Gastrocnemius medialis (tissue), 4 donors: ENCODE results near the gene SLC36A2.

ENCODE experiments used
- CTCF ChIP-seq, 5 experiments: fragments of 450-650 bp in 3 of 5; fragments of 200-600 bp in 2 of 5; sonication (generic) in 2 of 5; IDR thresholded peaks in 4 of 5; conservative IDR thresholded peaks in 1 of 5; 1 replicate in 4 of 5; 2 replicates in 1 of 5; pipeline ENCODE4 v1.5.1; 2016 to 2019; ENCODE audit warnings: antibody characterized with exemption in 5 of 5, mild to moderate bottlenecking in 3 of 5, moderate library complexity in 3 of 5
- POLR2A ChIP-seq, 2 donors: fragments of 450-650 bp; IDR thresholded peaks; one replicate each; pipeline ENCODE4 v1.6.1; 2017; ENCODE audit warnings: antibody characterized with exemption in 2 of 2, mild to moderate bottlenecking in 2 of 2, moderate library complexity in 2 of 2

- TF ChIP-seq CTCF (IDR thresholded peaks at IDR 0.05 in 4 of 5, conservative IDR thresholded peaks at IDR 0.05 in 1 of 5) (no peak), POLR2A (IDR thresholded peaks at IDR 0.05) (no peak)
Measured at GRCh38 chr5:151303666-151304065, 43.7 kb downstream of the SLC36A2 start, which contains the start of gene SLC36A3.
